HG02840 (cell line): Measurements from ENCODE around the gene ADCY9.

Experiments
- ATAC-seq: cut with Tn5 transposase; IDR thresholded peaks from one replicate; pipeline ENCODE4 v1.9.1; 2021; ENCODE audit warnings: mild to moderate bottlenecking, moderate library complexity, moderate number of reproducible peaks; ENCODE audit not compliant: unreplicated experiment, low FRiP score

ADCY9 gene

DNA sequence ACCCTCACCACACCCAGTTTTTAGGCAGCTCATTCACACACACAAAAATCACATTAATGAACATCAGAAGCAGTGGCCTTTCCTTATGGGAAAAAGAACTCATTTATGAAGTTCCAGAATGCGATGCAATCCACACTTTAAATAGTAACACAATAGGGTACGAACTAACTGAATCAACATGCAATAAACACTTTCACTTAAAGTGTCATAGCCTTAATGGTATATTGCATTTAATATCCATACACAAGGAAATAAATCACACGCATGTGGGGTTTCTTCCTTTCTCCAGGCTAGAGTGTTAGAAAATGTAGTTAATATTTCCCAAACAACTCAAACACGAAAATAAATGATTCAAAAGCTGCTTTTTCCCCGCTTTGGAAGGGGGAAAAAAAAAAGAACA, 19.7 kb downstream of the ADCY9 start:
- no peak for ATAC-seq

DNA sequence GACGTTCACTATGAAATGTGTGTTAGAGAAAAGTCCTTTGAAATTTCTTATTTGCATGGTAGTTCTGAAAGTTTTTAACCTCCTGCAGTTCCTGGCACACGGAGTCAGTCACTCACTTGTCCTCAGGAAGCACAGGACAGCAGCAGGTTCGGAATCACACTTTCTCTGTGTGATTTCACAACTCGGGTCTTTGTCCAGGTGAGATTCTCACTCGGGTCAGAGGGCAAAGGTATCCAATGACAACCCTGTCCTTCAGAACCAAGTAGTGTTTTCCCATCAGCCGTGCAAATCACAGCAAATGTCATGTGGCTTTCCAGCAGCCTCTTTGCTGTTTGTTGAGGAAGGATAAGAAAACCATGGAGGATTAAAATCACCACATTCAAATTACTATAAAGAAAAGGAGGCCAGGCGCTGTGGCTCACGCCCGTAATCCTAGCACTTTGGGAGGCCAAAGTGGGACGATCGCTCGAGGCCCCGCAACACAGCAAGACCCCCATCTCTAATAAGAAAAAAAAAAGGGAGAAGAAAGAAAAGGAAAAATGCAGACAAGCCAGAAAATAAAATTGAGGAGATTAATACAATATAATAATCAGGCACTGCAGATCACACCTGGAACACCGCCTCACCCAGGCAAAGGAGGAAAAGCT, 22.0 kb downstream of the ADCY9 start:
- no peak for ATAC-seq

DNA sequence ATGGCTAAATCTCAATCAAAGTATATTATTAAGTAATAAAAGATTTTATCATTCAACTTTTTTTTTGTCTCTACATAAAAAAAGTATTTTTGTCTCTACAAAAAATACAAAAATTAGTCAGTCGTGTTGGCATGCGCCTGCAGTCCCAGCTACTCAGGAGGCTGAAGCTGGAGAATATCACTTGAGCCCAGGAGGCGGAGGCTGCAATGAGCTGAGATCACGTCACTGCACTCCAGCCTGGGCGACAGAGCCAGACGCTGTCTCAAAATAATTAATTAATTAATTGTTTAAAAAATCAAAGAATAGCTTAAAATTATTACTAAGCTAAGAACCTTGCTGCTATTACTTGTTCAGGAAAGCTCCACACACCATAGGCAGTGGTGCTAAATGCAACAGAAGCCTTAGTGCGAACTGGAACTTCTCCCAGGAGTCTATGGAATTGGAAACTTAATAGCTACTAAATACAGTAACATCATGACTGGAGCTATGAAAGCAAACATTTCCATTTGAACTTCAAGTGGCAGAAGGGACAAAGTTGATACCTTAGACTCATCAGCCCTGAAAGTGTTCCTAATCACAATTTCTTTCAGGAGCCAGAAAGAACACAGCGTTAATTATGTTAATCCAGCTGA, 22.6 kb downstream of the ADCY9 start:
- no peak for ATAC-seq

DNA sequence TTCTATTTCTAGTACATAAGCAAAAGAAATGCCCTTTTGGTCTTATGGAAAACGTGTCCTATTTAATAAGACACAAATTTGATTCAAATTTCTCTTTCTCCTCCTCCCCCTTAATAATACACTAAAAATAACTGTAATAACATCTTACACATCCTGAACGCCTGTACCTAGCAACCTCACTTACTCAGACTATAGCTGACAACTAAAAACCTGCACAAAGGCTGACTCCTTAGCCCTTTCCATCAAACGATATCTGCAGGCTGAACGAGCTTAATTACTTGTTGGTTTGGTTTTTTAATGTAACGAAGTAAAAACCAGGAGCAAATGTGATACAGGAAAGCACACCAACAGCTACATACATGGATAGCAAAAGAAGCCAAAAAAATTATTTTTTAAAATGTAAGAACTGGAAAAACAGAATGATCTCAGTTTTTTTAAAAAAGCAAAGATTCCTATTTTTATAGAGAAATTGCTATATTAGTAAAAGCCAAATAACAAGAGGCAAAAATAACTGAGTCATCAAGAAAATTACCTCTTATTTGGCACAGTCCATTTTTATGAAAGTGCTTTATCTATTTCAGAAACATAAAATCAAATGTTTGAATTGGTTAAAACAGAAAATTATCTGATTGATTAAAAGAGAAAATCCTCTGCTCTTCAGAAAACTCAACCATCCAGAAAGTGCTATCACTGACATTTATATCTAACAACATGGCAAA, 23.5 kb downstream of the ADCY9 start:
- no peak for ATAC-seq

DNA sequence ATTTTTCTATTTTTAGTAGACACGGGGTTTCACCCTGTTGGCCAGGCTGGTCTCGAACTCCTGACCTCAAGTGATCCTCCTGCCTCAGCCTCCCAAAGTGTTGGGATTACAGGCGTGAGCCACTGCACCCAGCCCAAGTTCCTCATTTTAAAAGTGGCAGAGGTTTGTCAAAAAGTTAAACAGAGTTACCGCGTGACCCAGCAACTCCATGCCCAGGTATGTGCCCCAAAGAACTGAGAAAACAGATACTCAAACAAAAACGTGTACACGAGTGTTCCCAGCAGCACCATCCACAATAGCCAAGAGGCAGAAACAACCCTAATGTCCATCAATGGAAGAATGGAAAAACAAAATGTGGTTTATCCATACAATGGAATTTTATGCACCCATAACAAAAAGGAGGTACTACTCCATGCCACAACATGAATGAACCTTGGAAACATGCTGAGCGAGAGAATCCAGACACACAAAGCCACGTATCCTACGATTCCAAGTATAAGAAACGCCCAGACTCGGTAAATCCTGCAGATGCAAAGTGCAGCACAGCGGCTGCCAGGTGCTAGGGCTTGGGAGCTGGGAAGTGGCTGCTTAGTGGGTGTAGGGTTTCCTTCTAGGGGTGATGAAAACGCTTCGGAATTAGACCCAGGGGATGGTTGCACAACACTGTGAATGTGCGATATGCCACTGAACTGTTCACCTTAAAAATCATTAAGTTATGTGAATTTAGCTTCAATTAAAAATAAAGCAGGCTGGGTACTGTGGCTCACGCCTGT, 24.8 kb downstream of the ADCY9 start:
- no peak for ATAC-seq

DNA sequence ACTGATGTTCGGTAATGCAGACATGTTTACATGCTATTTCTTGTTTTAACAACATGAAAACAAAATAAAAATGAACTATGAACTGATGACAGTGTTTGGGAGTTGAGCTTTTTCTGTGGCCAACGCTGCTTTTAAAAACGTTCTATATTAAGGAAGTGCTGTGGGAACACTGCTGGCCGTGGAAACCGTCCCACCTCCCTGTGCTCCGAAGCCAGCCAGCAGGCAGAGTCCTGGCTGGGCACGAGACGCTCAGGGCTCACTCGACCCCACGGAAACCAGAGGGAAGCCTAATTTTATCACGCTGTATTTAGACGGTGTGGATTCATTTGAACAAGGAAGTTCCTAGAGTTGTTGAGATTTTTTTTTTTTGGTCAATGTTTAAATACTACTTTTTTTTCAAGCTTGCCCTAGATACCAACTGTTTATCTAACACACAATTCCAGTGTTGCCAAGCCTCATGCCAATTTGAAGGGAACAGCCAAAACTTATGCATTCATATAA, 25.8 kb downstream of the ADCY9 start:
- no peak for ATAC-seq

DNA sequence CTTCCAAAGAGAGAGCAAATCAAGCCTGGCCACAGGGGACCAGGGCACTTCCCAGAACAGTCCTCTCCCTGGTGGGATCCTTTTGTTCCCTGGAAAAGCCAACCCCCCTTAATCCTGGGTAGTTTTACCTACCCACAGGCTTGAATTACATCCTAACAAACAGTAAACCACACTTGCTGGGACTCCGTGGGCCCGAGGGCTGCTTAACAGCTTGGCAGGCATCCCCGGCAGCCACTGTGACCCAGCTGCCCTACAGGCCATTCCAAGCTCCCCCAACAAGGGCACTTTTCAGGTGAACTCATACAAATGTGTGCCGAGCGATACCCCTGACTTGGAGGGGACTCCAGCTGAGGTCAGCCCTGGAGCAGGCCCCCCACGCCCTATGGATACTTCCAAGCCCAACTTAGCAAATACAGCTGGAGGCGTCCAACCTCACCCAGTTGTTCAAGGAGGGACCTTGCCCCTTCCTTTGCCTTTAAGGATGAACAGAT, 26.4 kb downstream of the ADCY9 start:
- ATAC-seq, result no peak

DNA sequence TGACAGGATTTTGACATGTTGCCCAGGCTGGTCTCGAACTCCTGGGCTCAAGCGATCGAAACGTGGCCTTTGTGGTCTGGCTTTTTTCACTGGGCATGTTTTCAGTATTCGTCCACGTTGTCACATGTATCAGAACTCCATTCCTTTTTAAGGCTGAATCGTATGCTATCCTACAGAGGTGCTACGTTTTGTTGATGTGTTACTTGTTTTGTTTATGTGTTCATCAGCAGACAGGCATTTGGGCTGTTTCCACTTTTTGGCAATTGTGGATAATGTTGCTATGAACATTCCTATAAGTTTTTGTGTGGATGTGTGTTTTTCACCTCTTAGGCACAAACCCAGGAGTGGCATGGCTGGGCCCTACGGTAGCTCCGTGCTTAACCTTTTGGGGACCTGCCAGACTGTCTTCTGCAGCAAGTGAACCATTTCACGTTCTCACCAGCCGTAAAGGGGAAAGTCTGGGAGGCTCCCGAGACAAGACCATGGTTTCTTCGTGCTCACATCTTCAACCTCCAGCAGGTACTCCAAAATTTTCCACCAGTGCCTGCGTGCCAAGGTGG, 26.9 kb downstream of the ADCY9 start:
- ATAC-seq, result no peak

DNA sequence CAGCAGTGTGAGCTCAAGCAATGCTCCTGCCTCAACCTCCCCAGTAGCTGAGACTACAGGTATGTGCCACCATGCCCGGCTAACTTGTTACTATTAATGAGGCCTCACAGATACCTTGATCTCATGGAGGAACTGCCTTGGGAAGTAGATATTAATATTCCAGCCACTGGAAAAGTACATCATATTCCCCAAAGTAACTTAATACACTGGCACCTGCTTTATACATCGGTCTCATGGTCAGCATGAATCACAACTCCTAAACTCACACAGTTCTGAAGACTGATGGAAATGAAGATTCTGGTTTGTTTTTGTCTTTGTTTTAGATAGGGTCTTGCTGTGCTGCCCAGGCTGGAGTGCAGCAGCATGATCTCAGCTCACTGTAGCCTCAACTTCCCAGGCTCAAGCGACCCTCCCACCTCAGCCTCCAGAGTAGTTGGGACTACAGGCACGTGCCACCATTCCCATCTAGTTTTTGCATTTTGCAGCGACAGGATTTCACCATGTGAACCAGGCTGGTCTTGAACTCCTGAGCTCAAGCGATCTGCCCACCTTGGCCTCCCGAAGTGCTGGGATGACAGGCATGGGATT, 28.2 kb downstream of the ADCY9 start:
- ATAC-seq, result no peak

DNA sequence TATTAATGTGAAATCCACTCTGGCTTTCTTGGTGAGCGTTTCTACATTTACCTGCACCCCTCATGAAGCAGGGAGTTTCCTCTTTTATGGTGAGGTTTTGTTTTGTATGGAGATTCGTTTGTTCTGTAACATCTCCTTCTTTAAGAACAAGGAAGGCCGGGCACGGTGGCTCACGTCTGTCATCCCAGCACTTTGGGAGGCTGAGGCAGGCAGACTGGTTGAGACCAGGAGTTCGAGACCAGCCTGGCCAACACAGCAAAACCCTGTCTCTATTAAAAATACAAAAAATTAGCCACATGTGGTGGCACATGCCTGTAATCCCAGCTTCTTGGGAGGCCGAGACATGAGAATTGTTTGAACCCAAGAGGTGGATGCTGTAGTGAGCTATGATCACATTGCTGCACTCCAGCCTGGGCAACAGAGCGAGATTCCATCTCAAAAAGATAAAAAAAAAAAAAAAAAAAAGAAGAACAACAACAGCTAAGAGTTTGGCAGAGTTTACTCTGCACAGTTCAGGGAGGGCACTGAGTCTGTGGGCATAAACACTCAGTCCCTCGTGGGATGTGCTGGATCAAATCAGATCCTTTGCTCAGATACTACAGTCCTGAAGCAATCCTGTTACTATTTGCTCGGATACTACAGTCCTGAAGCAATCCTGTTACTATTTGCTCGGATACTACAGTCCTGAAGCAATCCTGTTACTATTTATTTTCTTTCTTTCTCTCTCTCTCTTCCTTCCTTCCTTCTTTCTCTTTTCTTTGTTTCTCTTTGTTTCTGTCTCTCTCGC, 28.9 kb downstream of the ADCY9 start:
- ATAC-seq, result no peak

DNA sequence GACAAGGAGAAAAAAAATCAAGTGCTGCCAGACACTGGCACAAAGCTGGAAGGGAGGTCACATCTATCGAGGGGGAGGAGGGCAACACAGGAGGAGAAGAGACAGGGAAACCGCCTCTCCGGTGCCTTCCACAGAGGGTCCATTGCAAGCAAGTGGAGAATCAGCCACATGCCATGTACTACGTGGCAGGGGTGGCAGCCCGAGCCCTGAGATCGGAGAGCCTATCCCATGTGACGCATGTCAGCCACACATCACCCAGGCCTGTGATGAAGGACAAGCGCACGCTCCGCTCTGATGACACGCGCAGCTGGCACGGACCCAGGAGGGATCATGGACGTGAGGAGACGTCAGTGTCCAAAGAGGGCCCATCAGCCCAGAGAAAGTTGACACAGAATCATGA, 30.1 kb downstream of the ADCY9 start:
- ATAC-seq, result no peak

DNA sequence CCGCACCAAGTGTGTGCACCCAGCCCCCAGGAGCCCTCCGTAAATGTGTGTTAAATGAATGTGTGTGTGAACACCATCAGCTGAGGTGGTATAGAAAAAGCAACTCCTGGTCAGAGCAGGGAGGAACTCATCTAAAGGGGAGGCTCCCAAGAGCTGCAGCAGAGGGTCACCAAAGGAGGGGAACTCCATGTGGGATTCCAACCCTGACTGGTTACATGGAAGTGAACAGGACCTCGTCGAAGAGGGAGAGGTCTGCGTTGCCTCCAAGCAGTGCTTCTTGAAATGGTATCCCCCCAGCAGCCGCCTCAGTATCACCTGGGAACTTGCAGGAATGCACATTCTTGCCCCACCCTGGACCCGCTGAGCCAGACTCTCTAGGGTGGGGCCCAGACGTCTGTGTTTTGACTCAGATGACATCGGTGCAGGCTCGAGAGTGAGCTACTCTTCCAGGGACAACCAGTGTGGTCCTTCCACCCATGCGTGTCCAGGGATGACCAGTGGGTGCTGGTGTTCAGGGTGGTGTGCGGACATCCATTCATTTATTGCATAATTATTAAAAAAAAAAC, 30.8 kb downstream of the ADCY9 start:
- no peak for ATAC-seq

DNA sequence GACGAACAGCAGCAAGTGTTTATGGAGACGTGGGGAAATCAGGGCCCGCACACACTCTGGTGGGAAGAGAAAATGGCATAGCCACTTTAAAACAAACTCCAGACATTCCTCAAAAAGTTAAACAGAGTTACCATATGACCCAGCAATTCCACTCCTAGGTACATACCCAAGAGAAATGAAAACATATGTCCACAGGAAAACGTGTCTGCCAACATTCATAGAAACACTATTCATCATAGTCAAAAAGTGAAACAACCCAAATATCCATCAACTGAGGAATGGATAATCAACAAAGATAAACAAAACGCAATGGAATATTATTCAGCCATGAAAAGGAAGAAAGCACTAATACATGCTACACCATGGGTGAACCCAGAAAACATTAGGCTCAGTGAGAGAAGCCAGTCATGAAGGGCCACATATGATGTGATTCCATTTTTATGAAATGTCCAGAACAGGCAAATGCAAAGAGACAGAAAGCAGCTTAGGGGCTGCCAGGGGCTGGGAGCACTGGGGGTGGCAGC, 32.8 kb downstream of the ADCY9 start:
- ATAC-seq, result no peak

DNA sequence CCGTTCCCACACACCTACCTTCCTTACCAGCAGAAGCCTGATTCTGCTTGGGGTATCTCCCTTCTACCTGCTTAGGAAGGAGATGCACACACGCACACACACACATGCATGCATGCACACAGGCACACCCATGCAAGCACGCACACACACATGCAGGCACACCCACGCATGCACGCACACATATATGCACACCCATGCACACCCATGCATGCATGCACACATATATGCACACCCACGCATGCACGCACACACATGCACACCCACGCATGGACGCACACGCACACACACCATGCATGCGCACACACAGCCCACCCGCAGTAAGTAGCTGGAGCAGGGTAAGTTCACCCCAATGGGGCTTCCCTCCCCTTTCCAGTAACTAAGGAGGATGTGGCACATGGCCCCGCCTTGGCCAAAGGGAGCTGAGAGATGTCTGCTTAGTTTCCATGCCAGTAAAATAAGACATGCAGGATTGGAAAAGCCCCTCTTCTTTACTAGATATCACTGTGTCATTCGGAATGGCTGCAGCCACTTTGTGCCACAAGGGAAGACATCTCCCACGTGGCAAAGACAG, 33.7 kb downstream of the ADCY9 start:
- ATAC-seq, result no peak

DNA sequence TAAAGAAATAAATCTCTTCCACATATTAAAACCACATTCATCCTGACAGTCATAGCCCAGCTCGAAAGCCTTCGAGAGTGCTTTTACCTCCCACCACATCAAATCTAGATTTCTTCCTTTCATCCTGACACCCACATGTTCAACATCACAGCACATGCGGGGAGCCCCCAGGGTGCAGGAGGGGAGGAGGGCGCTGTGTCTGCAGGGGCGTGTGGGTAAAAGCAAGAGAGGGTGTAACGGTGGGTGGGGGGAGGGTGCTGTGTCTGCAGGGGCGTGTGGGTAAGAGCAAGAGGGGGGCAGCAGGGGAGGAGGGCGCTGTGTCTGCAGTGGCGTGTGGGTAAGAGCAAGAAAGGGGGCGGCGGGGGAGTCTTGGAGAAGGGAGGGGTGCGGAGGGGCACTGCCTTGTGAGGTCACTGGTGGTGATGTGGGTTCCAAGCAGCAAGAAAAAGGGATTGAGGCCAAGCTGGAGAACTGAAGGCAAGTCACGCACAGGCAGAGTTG, 34.7 kb downstream of the ADCY9 start:
- ATAC-seq, result no peak

DNA sequence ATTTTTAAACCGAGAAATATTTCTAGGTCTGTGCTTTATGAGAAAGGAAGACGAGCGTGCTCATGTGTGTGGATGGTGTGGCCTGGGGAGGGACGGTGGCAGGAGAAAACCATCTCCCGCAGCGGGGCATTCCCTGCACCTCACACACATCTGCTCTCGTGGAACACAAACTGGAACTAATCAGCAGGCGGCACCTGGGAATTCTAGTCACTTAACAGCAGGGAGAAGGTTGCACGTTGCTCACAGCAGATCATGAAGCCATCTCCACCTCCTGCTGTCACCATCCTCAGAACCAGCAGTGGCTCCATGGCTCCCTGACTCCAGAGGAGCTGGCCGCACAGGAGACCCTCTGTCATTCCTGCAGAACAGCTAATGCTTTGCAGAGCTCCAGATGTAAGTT, 35.2 kb downstream of the ADCY9 start:
- no peak for ATAC-seq

DNA sequence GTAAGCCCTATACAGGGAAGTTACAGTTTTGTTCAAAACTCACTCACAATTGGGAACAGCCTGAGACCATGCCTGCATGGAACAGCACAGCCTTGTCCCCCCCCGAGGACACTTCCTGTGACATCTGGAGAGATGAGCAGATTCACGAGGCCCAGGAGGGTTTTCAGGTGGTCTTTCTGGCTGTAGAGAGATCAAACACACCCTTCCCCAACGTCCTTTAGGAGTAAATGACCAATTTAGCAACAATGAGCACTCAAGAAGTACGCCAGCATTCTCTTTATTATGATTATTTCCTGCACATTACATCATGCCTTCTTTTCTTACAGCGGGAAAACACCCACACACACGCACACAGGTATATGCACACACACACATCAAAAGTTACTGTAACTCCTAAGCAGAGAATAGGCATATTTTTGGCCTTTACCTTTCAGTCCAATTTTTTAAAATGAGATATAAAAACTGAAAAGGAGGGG, 39.0 kb downstream of the ADCY9 start:
- no peak for ATAC-seq

DNA sequence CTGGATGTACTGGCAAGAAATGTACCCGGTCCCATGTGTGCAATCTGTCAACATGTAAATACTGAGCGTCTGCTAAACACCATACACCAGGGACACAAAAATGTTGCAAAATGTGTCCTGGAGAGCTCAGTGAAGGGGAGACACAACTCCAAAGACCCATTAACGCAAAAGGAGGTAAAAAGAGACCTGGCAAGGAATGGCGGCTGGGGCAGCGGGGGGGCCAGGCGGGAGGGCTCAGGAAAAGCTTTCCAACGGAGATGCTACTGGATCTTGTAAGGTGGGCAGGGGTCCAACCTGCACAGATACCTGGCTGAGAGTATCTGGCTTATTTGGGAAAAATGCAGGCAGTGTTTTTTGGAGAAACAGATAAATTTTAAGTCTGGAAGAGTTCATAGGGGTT, 40.7 kb downstream of the ADCY9 start:
- no peak for ATAC-seq
